HPDE6-E6E7 (cell line): Measurements from ENCODE around the gene FIBP.

ENCODE experiments used
- DNase-seq: peaks from one replicate; pipeline ENCODE4 v3.0.0; 2011; ENCODE audit warnings: missing footprints; ENCODE audit errors: extremely low spot score

FIBP gene

DNA sequence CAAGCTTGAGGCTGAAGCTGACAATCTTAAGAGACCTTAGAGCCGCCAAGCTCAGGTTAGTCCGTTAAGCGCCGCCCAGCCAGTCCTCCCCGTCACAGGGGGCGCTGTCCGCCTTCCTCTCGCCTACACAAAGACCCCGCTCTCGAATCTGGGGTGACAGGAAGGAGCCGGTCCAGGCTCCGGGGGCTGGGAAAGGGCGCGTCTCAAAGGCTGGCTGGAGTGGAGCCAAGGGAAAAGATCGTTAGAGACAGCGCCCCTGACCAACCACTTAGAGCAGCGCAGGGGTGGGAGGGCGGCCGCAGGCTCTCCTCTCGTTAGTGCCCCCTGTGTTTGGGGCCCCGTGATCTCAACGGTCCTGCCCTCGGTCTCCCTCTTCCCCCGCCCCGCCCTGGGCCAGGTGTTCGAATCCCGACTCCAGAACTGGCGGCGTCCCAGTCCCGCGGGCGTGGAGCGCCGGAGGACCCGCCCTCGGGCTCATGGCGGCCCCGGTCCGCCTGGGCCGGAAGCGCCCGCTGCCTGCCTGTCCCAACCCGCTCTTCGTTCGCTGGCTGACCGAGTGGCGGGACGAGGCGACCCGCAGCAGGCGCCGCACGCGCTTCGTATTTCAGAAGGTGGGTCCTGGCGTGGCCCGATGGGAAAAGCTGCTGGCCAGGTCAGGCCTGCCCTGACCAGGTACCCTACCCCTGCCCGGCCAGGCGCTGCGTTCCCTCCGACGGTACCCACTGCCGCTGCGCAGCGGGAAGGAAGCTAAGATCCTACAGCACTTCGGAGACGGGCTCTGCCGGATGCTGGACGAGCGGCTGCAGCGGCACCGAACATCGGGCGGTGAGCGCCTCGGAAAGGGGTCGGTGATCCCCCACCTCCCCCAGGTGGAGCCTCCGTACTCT lies 27.8 kb downstream of the FIBP start, which contains the start of gene MUS81:
MUS81 (plus strand) TSS at position 156 of the 887 bp plus-strand sequence; CDS start at position 477, 321 bp downstream.
- peak; percentile 92 for DNase-seq

- no peak for DNase-seq
Observed at GRCh38 chr11:65859812-65860277, 28.4 kb downstream of the FIBP start.

DNA sequence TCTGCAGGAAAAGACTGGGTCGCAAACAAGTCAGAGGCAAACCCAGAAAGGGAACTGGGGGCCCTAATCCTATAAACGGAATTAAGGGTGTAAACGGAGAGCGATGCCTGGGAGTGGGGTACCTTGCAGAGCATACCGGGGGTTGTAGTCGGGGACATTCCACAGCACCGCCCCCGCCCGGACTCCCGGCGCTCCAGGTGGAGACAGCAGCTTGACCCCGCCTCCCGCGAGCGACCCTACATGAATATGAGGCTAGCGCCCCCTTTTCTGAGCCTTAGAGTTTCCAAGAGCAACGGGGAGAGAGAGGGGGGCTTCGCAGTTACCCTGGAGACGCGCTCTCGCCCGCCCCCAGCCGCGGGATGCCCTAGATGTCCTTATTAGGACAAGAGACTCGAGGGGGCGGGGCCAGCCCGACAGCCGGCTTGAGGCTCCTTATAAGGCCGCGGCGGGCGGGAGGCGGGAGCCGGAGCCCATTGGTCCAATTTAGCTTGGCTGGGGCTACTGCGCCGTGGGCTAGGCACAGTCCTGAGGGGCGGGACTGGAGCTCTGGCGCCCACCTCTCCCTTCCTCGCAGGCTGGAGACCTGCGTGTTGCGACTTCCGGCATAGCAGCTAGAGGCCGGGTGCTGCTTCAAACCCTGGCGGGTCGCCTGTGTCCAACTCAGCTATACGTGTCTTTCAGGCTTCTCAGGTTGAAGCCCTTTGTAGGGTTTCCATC lies 29.0 kb downstream of the FIBP start:
- DNase-seq: peak; percentile 86

DNA sequence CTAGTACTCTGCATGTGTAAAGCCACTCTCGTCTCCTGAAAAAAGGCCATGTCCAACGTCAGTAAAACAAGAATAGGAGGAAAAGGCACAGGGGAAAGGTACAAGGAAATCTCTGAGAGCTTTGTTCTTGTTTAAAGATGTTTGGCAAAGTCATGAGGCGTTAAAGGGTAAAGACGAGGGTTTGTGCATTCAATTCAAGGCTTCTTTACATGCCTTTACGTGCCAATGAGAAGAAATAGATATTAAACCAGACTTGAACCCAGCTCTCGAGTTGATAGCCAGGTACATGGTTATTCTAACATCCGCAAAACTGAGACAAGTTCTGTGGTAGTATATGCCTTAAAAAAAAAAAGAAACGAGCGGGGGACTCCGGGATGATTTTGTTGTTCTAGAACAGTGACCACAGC lies 29.6 kb downstream of the FIBP start:
- no peak for DNase-seq

GRCh38 chr11:65857853-65858680 lies 30.2 kb downstream of the FIBP start, which contains the start of gene CFL1:
Gene CFL1 (minus strand): TSS chr11:65858180. CDS start chr11:65858099, 81 bp downstream.
- peak; percentile 85 for DNase-seq

- DNase-seq: no peak
Observed at GRCh38 chr11:65857500-65857852, 30.8 kb downstream of the FIBP start.

GRCh38 chr11:65856689-65857499 lies 31.4 kb downstream of the FIBP start:
- no peak for DNase-seq

- DNase-seq: no peak
Observed at GRCh38 chr11:65855927-65856363, 32.3 kb downstream of the FIBP start.

DNA sequence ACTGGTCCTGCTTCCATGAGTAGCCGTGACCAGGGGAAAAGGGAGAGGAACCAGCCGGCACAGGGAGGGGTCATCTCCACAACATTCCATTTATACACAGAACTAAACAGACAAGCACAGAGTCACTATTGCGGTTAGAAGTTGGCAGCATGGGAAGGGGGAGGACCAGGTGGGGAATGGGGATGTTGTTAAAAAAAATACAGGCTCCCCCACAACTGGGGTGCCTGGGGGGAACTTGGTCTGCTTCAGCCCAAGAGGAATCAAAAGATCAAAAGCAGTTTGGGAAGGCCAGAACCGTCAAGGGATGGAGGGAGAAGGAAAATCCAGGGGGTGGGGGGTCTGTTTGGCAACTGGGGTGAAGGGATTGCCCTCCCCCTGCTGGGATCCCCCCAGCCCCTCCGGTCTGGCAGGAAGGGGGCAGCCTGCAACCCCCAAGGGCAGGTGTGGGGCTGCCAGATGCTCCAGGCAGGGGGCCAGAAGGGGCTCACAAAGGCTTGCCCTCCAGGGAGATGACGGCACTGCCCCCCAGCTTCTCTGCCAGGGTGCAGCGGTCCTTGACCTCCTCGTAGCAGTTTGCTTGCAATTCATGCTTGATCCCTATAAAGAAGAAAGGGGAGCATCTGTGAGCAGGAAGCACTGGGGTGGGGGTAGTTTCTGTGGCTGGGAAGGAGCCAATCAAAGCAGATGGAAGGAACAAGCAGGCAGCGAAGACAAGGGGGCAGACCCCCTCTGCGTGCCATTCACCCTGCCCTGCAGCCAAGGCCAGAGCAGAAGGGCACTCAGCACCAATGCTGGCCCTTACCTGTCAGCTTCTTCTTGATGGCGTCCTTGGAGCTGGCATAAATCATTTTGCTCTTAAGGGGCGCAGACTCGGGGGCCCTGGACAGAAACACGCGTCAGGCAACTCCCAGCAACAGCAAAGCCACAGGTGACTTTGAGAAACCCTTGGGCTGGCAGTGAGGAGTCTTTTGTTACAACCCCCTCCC lies 33.1 kb downstream of the FIBP start:
- no peak for DNase-seq

DNA sequence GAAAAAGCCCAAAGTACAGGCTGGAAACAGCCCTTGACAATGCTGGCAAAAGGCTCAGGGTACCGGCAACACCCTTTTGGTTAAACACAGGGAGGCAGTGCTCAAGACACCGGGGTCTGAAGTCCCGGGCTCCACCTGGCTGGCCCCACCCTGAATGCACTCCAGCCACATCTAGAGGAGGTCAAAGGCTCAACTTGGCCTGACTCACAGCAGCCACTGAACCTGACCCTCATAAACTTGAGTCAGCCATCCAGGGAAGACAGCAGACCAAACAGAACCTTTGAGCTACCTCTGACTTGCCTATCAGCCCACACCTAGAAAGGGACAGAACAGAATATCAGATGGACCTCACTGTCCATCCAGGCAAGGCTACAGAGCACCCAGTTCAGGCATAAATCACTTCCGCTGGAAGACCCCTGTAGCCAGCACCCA lies 34.1 kb downstream of the FIBP start:
- no peak for DNase-seq

- no peak for DNase-seq
Observed at GRCh38 chr11:65853246-65853979, 34.9 kb downstream of the FIBP start.

DNA sequence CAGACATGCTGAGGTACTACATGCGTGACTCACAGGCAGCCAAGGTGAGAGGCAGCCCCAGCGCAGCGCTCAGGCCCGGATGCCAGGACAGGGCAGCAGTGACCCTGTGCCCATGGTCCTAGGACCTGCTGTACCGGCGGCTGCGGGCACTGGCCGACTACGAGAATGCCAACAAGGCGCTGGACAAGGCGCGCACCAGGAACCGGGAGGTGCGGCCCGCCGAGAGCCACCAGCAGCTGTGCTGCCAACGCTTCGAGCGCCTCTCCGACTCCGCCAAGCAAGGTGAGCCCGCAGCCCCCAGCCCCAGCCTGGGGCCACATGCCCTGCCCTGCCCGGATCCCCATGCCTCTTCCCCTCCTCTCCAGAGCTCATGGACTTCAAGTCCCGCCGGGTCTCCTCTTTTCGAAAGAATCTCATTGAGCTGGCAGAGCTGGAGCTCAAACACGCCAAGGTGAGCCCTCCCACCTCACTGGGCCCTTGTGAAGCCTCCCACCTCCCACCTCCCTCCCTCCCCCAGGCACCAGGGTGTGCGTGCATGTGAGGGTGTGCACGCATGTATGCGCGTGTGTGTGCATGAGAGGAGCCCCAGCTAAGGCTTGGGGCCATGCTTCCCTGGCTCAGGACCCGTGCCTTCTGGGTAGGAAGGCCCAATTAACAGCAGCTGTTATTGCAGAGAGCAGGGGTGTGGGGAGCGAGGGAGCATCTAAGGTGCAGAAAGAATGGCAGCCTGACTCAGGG lies 35.6 kb downstream of the FIBP start:
- DNase-seq: no peak

- DNase-seq: no peak
Observed at GRCh38 chr11:65851811-65852507, 36.3 kb downstream of the FIBP start.

GRCh38 chr11:65851083-65851579 lies 37.1 kb downstream of the FIBP start:
- no peak for DNase-seq

- no peak for DNase-seq
Observed at GRCh38 chr11:65850217-65851082, 37.8 kb downstream of the FIBP start.

GRCh38 chr11:65849771-65850216 lies 38.5 kb downstream of the FIBP start:
- DNase-seq: no peak
